Activated CD4-positive, alpha-beta T cell treated with anti-CD3 and anti-CD28 coated beads for 48 hours (primary cell): ENCODE data around the gene LAG3.
A peak's percentile ranks its signal among the peaks of the same experiment; 100 is the strongest.

Source experiments
- DNase-seq: peaks from one replicate; pipeline ENCODE4 v3.0.0-alpha.2; 2020

Gene LAG3

DNA sequence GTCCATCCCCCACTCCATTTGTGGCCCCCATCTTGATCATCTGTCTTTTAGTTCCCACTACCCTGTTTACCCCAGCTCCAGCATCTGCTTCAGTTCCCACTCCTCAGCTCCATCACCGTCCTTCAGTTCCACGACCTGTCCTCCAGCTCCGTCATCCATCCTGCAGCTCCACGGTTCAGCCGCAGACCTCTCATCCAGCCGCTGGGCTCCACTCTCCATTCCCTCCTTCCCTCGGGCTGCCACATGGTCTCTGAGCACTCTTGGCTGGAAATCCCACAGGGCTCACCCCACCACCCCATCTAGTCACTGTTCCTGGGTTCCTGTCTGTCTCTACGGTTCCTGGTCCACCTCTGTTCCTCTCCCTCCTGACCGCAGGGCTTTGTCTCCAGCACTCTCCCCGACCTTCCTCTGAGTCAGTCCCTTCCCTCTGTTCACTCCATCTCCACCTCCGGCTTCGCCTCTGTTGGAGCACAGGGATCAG lies 52.6 kb downstream of the LAG3 start:
- DNase-seq = no peak

DNA sequence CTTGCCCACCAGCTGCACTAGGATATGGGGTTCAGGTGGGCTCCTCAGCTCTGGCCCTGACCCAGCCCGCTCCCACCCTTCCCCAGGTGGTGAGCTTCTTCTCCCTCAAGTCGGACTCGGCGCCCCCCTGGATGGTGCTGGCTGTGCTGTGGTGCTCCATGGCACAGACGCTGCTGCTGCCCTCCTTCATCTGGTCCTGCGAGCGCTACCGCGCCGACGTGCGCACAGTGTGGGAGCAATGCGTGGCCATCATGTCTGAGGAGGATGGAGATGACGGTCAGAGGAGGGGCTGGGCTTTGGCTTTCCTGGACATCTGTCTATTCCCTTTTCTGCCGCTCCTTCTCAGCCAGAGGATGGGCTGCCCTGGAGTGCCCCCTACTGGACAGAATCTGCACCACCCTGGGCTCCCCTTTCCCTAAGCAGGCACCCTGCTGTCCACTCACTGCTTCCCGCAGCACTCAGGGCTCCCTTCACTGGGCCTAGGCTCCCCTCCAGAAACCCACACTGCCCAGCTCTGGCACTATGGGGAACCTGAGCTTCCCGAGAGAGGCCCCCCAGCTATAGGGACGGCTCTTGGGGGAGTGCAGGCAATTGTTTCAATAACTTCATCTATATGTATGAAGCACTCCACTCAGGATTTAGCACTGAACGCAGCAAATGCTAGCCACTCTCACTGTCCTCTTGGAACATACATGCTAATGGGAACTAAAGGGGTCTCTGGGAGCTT lies 53.2 kb downstream of the LAG3 start:
- DNase-seq = peak; percentile 90

DNA sequence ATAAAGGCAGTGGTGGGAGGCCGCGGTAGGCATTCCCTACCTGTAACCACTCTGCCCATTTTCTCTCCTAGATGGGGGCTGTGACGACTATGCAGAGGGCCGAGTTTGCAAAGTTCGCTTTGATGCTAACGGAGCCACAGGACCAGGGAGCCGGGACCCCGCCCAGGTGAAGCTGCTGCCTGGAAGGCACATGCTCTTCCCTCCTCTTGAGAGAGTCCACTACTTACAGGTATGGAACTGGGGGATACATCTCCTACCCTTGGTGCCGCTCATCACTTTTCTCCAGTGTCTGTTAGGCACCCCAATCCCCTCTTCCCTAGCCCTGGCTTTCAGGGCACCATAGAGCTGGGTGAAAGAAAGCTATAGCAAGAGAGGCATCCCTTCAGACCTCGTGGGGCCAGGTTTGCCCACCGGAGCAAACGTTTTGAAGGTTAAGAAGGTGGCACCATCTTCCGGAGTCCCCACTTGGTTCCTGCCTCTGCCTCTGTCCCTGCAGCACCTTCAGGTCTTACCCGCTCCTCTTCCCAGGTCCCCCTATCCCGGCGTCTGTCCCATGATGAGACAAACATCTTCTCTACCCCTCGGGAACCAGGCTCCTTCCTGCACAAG lies 53.9 kb downstream of the LAG3 start:
- DNase-seq = no peak

DNA sequence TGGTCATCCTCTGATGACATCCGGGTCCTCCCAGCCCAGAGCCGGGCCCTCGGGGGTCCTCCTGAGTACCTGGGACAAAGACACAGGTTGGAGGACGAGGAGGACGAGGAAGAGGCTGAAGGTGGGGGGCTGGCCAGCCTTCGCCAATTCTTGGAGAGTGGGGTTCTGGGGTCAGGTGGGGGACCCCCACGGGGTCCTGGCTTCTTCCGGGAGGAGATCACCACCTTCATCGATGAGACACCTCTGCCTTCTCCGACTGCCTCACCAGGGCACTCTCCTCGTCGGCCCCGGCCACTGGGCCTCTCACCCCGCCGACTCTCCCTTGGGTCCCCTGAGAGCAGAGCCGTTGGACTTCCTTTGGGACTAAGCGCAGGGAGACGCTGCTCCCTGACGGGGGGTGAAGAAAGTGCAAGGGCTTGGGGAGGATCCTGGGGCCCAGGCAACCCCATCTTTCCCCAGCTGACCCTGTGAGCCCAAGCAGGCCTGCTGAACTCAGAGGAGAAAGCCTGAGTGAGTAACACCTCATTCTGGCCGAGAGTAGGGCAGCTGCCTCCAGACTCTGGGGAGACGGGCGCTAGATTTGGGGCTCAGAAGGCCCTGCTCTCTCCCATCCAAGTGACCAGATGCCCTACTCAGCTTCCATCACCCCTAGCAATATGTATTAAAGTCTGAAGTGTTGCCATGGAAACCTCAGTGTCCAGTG lies 54.6 kb downstream of the LAG3 start:
- DNase-seq = no peak

DNA sequence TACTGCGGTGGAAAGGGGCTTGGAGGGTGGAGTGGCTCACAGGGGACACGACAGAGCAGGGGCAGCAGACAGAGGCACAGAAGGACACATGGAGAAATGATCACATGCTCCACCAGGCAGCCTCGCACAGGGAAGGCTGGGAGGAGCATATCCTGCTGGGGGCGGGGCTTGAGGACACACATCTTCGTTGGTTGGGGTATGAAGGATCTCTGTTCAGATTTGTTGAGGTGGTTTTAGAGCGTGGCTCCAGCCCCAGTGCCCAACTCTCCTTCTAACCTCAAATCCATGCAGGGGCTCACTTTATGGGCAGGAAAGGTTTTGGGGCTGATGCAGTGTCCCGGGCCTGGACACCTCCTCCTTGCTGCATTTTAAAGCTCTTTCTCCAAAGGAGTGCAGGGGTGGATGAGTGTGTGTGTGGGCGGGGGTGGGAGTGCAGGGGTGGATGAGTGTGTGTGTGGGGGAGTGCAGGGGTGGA lies 55.2 kb downstream of the LAG3 start:
- peak; percentile 77 for DNase-seq
